ENCODE measurements around the gene ESRP2.

GRCh38 chr16:68187505-68187904, 48.4 kb downstream of the ESRP2 start:
- TF ChIP-seq, protein P1, sequence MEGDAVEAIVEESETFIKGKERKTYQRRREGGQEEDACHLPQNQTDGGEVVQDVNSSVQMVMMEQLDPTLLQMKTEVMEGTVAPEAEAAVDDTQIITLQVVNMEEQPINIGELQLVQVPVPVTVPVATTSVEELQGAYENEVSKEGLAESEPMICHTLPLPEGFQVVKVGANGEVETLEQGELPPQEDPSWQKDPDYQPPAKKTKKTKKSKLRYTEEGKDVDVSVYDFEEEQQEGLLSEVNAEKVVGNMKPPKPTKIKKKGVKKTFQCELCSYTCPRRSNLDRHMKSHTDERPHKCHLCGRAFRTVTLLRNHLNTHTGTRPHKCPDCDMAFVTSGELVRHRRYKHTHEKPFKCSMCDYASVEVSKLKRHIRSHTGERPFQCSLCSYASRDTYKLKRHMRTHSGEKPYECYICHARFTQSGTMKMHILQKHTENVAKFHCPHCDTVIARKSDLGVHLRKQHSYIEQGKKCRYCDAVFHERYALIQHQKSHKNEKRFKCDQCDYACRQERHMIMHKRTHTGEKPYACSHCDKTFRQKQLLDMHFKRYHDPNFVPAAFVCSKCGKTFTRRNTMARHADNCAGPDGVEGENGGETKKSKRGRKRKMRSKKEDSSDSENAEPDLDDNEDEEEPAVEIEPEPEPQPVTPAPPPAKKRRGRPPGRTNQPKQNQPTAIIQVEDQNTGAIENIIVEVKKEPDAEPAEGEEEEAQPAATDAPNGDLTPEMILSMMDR (conservative IDR thresholded peaks at IDR 0.05): no peak
- no peak for TF ChIP-seq ZFX (IDR thresholded peaks at IDR 0.05)
